GM12878 (cell line): ENCODE data around the gene TMEM150B. TPM values are rescaled to one million over a fixed set of nuclear protein-coding genes. Genes with fewer than 3 reads are reported as not detected.

Experiments
- ATAC-seq: fragments of 200-7000 bp; cut with Tn5 transposase; 3 replicates; pipeline ENCODE4 v1.9.1; 2020; ENCODE audit warnings: mild to moderate bottlenecking, moderate library complexity
- BruUV-seq: library from RNA; stranded (reverse); fragments of 400-500 nt; replicated peaks from 2 replicates; lab custom pipeline; 2021; lab: Mats Ljungman, UMichigan
- CTCF ChIA-PET: fragments of 300-600 bp; sonication (Branson Sonifier 250); formaldehyde crosslinking; extraction: SDS; loops from one replicate; lab custom pipeline; 2021; ENCODE audit warnings: inconsistent platforms; lab: Yijun Ruan, JAX
- POLR2A ChIA-PET: fragments of 350-600 bp; formaldehyde crosslinking; extraction: SDS; loops from one replicate; lab custom pipeline; 2021; ENCODE audit warnings: inconsistent platforms; lab: Charles Lee
- RAD21 ChIA-PET: fragments of 300-600 bp; sonication (Branson Sonifier 250); formaldehyde crosslinking; loops from one replicate; lab custom pipeline; 2023; ENCODE audit warnings: antibody characterized with exemption; ENCODE audit not compliant: unreplicated experiment; lab: Charles Lee
- SMC1A ChIA-PET: fragments of 300-600 bp; sonication (Branson Sonifier 250); formaldehyde crosslinking; loops from one replicate; lab custom pipeline; 2023; ENCODE audit not compliant: unreplicated experiment, uncharacterized antibody; lab: Charles Lee
- DNase-seq: peaks from one replicate; pipeline ENCODE4 v3.0.0-alpha.2; 2011; ENCODE audit warnings: low read depth, low spot score
- FAIRE-seq: peaks from 3 replicates; lab custom pipeline; 2011; peaks lifted over from hg19 to GRCh38; lab: Jason Lieb, UNC
- H2AFZ ChIP-seq: 2 replicates; pipeline ENCODE4 v1.6.0; 2011; ENCODE audit warnings: low read depth, low read length, control low read depth; ENCODE audit not compliant: control insufficient read depth
- H3K27ac ChIP-seq: 2 replicates; pipeline ENCODE4 v1.5.1; 2011; ENCODE audit warnings: control low read depth; ENCODE audit not compliant: control insufficient read depth, insufficient read depth
- H3K27me3 ChIP-seq, 2 experiments: replicated peaks in 1 of 2; 2 replicates each; pipeline versions ENCODE4 v1.6.0 to v1.6.1; 2011; ENCODE audit warnings: low read length in 1 of 2; ENCODE audit not compliant: control insufficient read depth in 2 of 2, insufficient read depth in 2 of 2
- H3K36me3 ChIP-seq, 2 experiments: 2 replicates each; pipeline ENCODE4 v1.5.1; 2011; ENCODE audit warnings: low read length in 1 of 2; ENCODE audit not compliant: control insufficient read depth in 2 of 2, insufficient read depth in 2 of 2
- H3K4me1 ChIP-seq: 2 replicates; pipeline ENCODE4 v1.6.1; 2011; ENCODE audit warnings: mild to moderate bottlenecking, low read length, moderate library complexity, mixed read lengths; ENCODE audit not compliant: control insufficient read depth, insufficient read depth
- H3K4me2 ChIP-seq: 2 replicates; pipeline ENCODE4 v1.6.0; 2011; ENCODE audit warnings: control low read depth; ENCODE audit not compliant: control insufficient read depth, insufficient read depth
- H3K4me3 ChIP-seq: fragments of 200-600 bp; sonication (generic); 2 replicates; pipeline ENCODE4 v1.5.1; 2016
- H3K79me2 ChIP-seq: 2 replicates; pipeline ENCODE4 v1.6.0; 2011; ENCODE audit warnings: low read length; ENCODE audit not compliant: control insufficient read depth, insufficient read depth
- H3K9ac ChIP-seq: 2 replicates; pipeline ENCODE4 v1.8.0; 2011; ENCODE audit warnings: low read length, control low read depth, mixed read lengths; ENCODE audit not compliant: control insufficient read depth, insufficient read depth
- H3K9me3 ChIP-seq: replicated peaks from 3 replicates; pipeline ENCODE4 v1.5.1; 2011; ENCODE audit warnings: mild to moderate bottlenecking, low read length; ENCODE audit not compliant: control insufficient read depth, insufficient read depth
- H4K20me1 ChIP-seq: 2 replicates; pipeline ENCODE4 v1.6.0; 2011; ENCODE audit not compliant: control insufficient read depth, insufficient read depth
- CBX3 ChIP-seq: fragments of 200-600 bp; sonication (generic); IDR thresholded peaks from 2 replicates; pipeline ENCODE4 v1.6.1; 2016; ENCODE audit warnings: low read depth, borderline replicate concordance
- CHD2 ChIP-seq: IDR thresholded peaks from 2 replicates; pipeline ENCODE4 v1.6.1; 2011; ENCODE audit warnings: low read depth, low read length, improper control_type of control experiment, borderline replicate concordance
- CTCF ChIP-seq, 3 experiments: IDR thresholded peaks in 2 of 3; conservative IDR thresholded peaks in 1 of 3; 2 replicates each; pipeline ENCODE4 v1.5.1; 2011; ENCODE audit warnings: low read depth in 3 of 3, low read length in 3 of 3, mild to moderate bottlenecking in 3 of 3, control low read depth in 2 of 3, moderate library complexity in 2 of 3, inconsistent platforms in 1 of 3, mixed read lengths in 1 of 3; ENCODE audit not compliant: control insufficient read depth in 2 of 3, insufficient read depth in 1 of 3; ENCODE audit errors: extremely low read depth in 1 of 3
- TBL1XR1 ChIP-seq: IDR thresholded peaks from 2 replicates; pipeline ENCODE4 v1.6.1; 2012; ENCODE audit warnings: low read depth, low read length, improper control_type of control experiment
- WGBS: methylation state at CpG from one replicate; pipeline ENCODE4 v1.1.6; 2016; ENCODE audit warnings: low lambda C conversion rate; ENCODE audit not compliant: insufficient replicate concordance, insufficient coverage; ENCODE audit errors: missing lambda C conversion rate; 5-methylcytosine and 5-hydroxymethylcytosine counted together
- in situ Hi-C: fragments of 300-500 bp; cut with MboI; formaldehyde crosslinking; loops from 9 replicates; pipeline ENCODE4 v1.14.3; 2018; ENCODE audit warnings: mixed read lengths
- intact Hi-C: fragments of 100-400 bp; cut with micrococcal nuclease; formaldehyde crosslinking; loops from one replicate; pipeline ENCODE4 v1.14.2; 2022; ENCODE audit not compliant: unreplicated experiment
- polyA plus RNA-seq, 11 experiments: library from polyadenylated mRNA; depleted of rRNA in 4 of 11; unstranded in 6 of 11; stranded (reverse) in 5 of 11; fragments of >200 nt; fragmentation: Nextera tagmentation in 4 of 11; fragmentation: Illumina TruSeq in 1 of 11; extraction: Ambion mirVana in 4 of 11; extraction: Trizol in 1 of 11; gene quantifications; 1 replicate in 1 of 11; 2 replicates in 10 of 11; pipeline versions ENCODE4 v1.2.1 to v1.2.3, GENCODE V29; 2011 to 2016; ENCODE audit warnings: inconsistent platforms in 2 of 11, missing spikeins in 2 of 11, low read depth in 1 of 11
- total RNA-seq, 4 experiments: library from RNA; depleted of rRNA in 3 of 4; stranded (reverse); fragments of >200 nt in 3 of 4; fragmentation: Illumina TruSeq in 1 of 4; extraction: Trizol in 1 of 4; gene quantifications; 2 replicates each; pipeline versions ENCODE4 v1.2.1 to v1.2.3, GENCODE V29; 2013 to 2021

TMEM150B gene
- total and polyA plus RNA-seq, 10 of the 15 experiments (the other 5 are each of a cell fraction or from before 2014, with no cell fraction given) = 0.09 to 0.23 (median 0.18) TPM; not detected in 6

GRCh38 chr19:55264531-55264930, 60.6 kb downstream of the TMEM150B start:
- in situ Hi-C loops = no loop called here
- 76% methylated on average over 5 of the region's 5 CpGs for WGBS
- Histone ChIP-seq H2AFZ (no peak overlapping the region), H3K27me3 (no peaks in the 10 kb centered on the region), H3K4me3 (no peak overlapping the region), H3K9ac (no peak overlapping the region), H3K36me3 (no peaks in the 10 kb centered on the region; a peak in 1 of 4 replicates), H3K9me3 (no peaks in the 10 kb centered on the region; the same call in 2 of the 3 replicates), H4K20me1 (no peaks in the 10 kb centered on the region), H3K27ac (no peak overlapping the region), H3K79me2 (no peaks in the 10 kb centered on the region), H3K4me1 (no peaks in the 10 kb centered on the region), H3K4me2 (no peak overlapping the region)
- RAD21 ChIA-PET = no interaction called here
- BruUV-seq = no TSS peak
- no peak for FAIRE-seq
- ATAC-seq = no peak
- SMC1A ChIA-PET = interaction anchor here (1.2 kb wide), 1 partner anchor 16 kb away, joined by 3 read pairs; no protein-coding TSS in a partner anchor
- CTCF ChIA-PET = no interaction called here
- DNase-seq = no peak
- POLR2A ChIA-PET = interaction anchor here (0.7 kb wide), 1 partner anchor 13 kb away, joined by 3 read pairs; no protein-coding TSS in a partner anchor
- no peak for TF ChIP-seq TBL1XR1
- no peak for TF ChIP-seq CTCF (IDR thresholded peaks at IDR 0.05 in 2 of 3, conservative IDR thresholded peaks at IDR 0.05 in 1 of 3; ENCODE audit: control insufficient read depth in 2 of 3, extremely low read depth in 1 of 3, insufficient read depth in 1 of 3, low read depth in 3 of 3, low read length in 3 of 3)
- no peak for TF ChIP-seq CHD2
- TF ChIP-seq CBX3 = no peak
- intact Hi-C loops = no loop called here

Other genes starting within 250 kb of the TMEM150B start
Only the 7 nearest of the 27 such genes appear.
- gene HSPBP1, start 45.2 kb downstream of the TMEM150B start, total RNA-seq (2014; rRNA removed) = 21.4 and 31.5 TPM in 2 replicates
- 11.9 and 12.3 TPM in 2 replicates for gene HSPBP1, start 45.2 kb downstream of the TMEM150B start, total RNA-seq (2014; rRNA removed; fragmentation: Illumina TruSeq; extraction: Trizol)
- 35.5 and 35.9 TPM in 2 replicates for gene HSPBP1, start 45.2 kb downstream of the TMEM150B start, total RNA-seq (2021)
- 6.3 and 18.3 TPM in 2 replicates for gene HSPBP1, start 45.2 kb downstream of the TMEM150B start, polyA plus RNA-seq (2011; rRNA removed)
- gene HSPBP1, start 45.2 kb downstream of the TMEM150B start, polyA plus RNA-seq (2014; fragmentation: Illumina TruSeq; extraction: Trizol) = 1.2 and 7.2 TPM in 2 replicates
- 1 to 10 TPM in 1 of 2 experiments, under 1 TPM in 1; 0.18 to 1.3 TPM for gene HSPBP1, start 45.2 kb downstream of the TMEM150B start, polyA plus RNA-seq (2014; fragmentation: Nextera tagmentation; extraction: Ambion mirVana)
- 27.7 and 39.0 TPM in 2 replicates for gene HSPBP1, start 45.2 kb downstream of the TMEM150B start, polyA plus RNA-seq (2014; rRNA removed)
- gene HSPBP1, start 45.2 kb downstream of the TMEM150B start, polyA plus RNA-seq (2016; fragmentation: Nextera tagmentation; extraction: Ambion mirVana) = 10 to 100 TPM; 77.0 to 83.3 TPM
- gene BRSK1, start 41.3 kb downstream of the TMEM150B start, total RNA-seq (2014; rRNA removed) = 0.23 TPM in 1 of 2 replicates, not detected in the other
- not detected in 2 replicates for gene BRSK1, start 41.3 kb downstream of the TMEM150B start, total RNA-seq (2014; rRNA removed; fragmentation: Illumina TruSeq; extraction: Trizol)
- gene BRSK1, start 41.3 kb downstream of the TMEM150B start, total RNA-seq (2021) = 0.33 and 0.53 TPM in 2 replicates
- gene BRSK1, start 41.3 kb downstream of the TMEM150B start, polyA plus RNA-seq (2011; rRNA removed) = 0.43 and 0.76 TPM in 2 replicates
- gene BRSK1, start 41.3 kb downstream of the TMEM150B start, polyA plus RNA-seq (2014; fragmentation: Illumina TruSeq; extraction: Trizol) = 0.03 TPM in 1 of 2 replicates, not detected in the other
- not detected for gene BRSK1, start 41.3 kb downstream of the TMEM150B start, polyA plus RNA-seq (2014; fragmentation: Nextera tagmentation; extraction: Ambion mirVana)
- 0.26 TPM in 1 of 2 replicates, not detected in the other for gene BRSK1, start 41.3 kb downstream of the TMEM150B start, polyA plus RNA-seq (2014; rRNA removed)
- gene BRSK1, start 41.3 kb downstream of the TMEM150B start, polyA plus RNA-seq (2016; fragmentation: Nextera tagmentation; extraction: Ambion mirVana) = under 1 TPM in 1 of 2 experiments, not detected in 1; 0.25 TPM
- 6.8 and 7.7 TPM in 2 replicates for gene KMT5C, start 14.5 kb upstream of the TMEM150B start, total RNA-seq (2014; rRNA removed)
- gene KMT5C, start 14.5 kb upstream of the TMEM150B start, total RNA-seq (2014; rRNA removed; fragmentation: Illumina TruSeq; extraction: Trizol) = 2.4 and 3.7 TPM in 2 replicates
- gene KMT5C, start 14.5 kb upstream of the TMEM150B start, total RNA-seq (2021) = 13.2 and 15.8 TPM in 2 replicates
- gene KMT5C, start 14.5 kb upstream of the TMEM150B start, polyA plus RNA-seq (2011; rRNA removed) = 5.7 and 9.3 TPM in 2 replicates
- 1.3 and 2.3 TPM in 2 replicates for gene KMT5C, start 14.5 kb upstream of the TMEM150B start, polyA plus RNA-seq (2014; fragmentation: Illumina TruSeq; extraction: Trizol)
- gene KMT5C, start 14.5 kb upstream of the TMEM150B start, polyA plus RNA-seq (2014; fragmentation: Nextera tagmentation; extraction: Ambion mirVana) = under 1 TPM in 1 of 2 experiments, not detected in 1; 0.20 TPM
- 10.5 and 11.9 TPM in 2 replicates for gene KMT5C, start 14.5 kb upstream of the TMEM150B start, polyA plus RNA-seq (2014; rRNA removed)
- gene KMT5C, start 14.5 kb upstream of the TMEM150B start, polyA plus RNA-seq (2016; fragmentation: Nextera tagmentation; extraction: Ambion mirVana) = 1 to 10 TPM; 4.1 to 4.3 TPM
- gene COX6B2, start 29.4 kb upstream of the TMEM150B start, total RNA-seq (2014; rRNA removed) = not detected in 2 replicates
- not detected in 2 replicates for gene COX6B2, start 29.4 kb upstream of the TMEM150B start, total RNA-seq (2014; rRNA removed; fragmentation: Illumina TruSeq; extraction: Trizol)
- gene COX6B2, start 29.4 kb upstream of the TMEM150B start, total RNA-seq (2021) = not detected in 2 replicates
- 0.09 TPM in 1 of 2 replicates, not detected in the other for gene COX6B2, start 29.4 kb upstream of the TMEM150B start, polyA plus RNA-seq (2011; rRNA removed)
- not detected in 2 replicates for gene COX6B2, start 29.4 kb upstream of the TMEM150B start, polyA plus RNA-seq (2014; fragmentation: Illumina TruSeq; extraction: Trizol)
- gene COX6B2, start 29.4 kb upstream of the TMEM150B start, polyA plus RNA-seq (2014; fragmentation: Nextera tagmentation; extraction: Ambion mirVana) = under 1 TPM; 0.05 to 0.07 TPM
- 0.06 and 0.14 TPM in 2 replicates for gene COX6B2, start 29.4 kb upstream of the TMEM150B start, polyA plus RNA-seq (2014; rRNA removed)
- gene COX6B2, start 29.4 kb upstream of the TMEM150B start, polyA plus RNA-seq (2016; fragmentation: Nextera tagmentation; extraction: Ambion mirVana) = under 1 TPM in 1 of 2 experiments, not detected in 1; 0.08 TPM
- not detected in 2 replicates for gene GARIN5B, start 37.9 kb upstream of the TMEM150B start, total RNA-seq (2014; rRNA removed)
- not detected in 2 replicates for gene GARIN5B, start 37.9 kb upstream of the TMEM150B start, total RNA-seq (2014; rRNA removed; fragmentation: Illumina TruSeq; extraction: Trizol)
- gene GARIN5B, start 37.9 kb upstream of the TMEM150B start, total RNA-seq (2021) = not detected in 2 replicates
- gene GARIN5B, start 37.9 kb upstream of the TMEM150B start, polyA plus RNA-seq (2011; rRNA removed) = not detected in 2 replicates
- gene GARIN5B, start 37.9 kb upstream of the TMEM150B start, polyA plus RNA-seq (2014; fragmentation: Illumina TruSeq; extraction: Trizol) = not detected in 2 replicates
- not detected for gene GARIN5B, start 37.9 kb upstream of the TMEM150B start, polyA plus RNA-seq (2014; fragmentation: Nextera tagmentation; extraction: Ambion mirVana)
- 0.18 TPM in 1 of 2 replicates, not detected in the other for gene GARIN5B, start 37.9 kb upstream of the TMEM150B start, polyA plus RNA-seq (2014; rRNA removed)
- not detected for gene GARIN5B, start 37.9 kb upstream of the TMEM150B start, polyA plus RNA-seq (2016; fragmentation: Nextera tagmentation; extraction: Ambion mirVana)
- not detected in 2 replicates for gene IL11, start 45.1 kb upstream of the TMEM150B start, total RNA-seq (2014; rRNA removed)
- not detected in 2 replicates for gene IL11, start 45.1 kb upstream of the TMEM150B start, total RNA-seq (2014; rRNA removed; fragmentation: Illumina TruSeq; extraction: Trizol)
- 0.15 TPM in 1 of 2 replicates, not detected in the other for gene IL11, start 45.1 kb upstream of the TMEM150B start, total RNA-seq (2021)
- gene IL11, start 45.1 kb upstream of the TMEM150B start, polyA plus RNA-seq (2011; rRNA removed) = not detected in 2 replicates
- not detected in 2 replicates for gene IL11, start 45.1 kb upstream of the TMEM150B start, polyA plus RNA-seq (2014; fragmentation: Illumina TruSeq; extraction: Trizol)
- not detected for gene IL11, start 45.1 kb upstream of the TMEM150B start, polyA plus RNA-seq (2014; fragmentation: Nextera tagmentation; extraction: Ambion mirVana)
- not detected in 2 replicates for gene IL11, start 45.1 kb upstream of the TMEM150B start, polyA plus RNA-seq (2014; rRNA removed)
- not detected for gene IL11, start 45.1 kb upstream of the TMEM150B start, polyA plus RNA-seq (2016; fragmentation: Nextera tagmentation; extraction: Ambion mirVana)
- gene TMEM190, start 51.5 kb upstream of the TMEM150B start, total RNA-seq (2014; rRNA removed) = not detected in 2 replicates
- gene TMEM190, start 51.5 kb upstream of the TMEM150B start, total RNA-seq (2014; rRNA removed; fragmentation: Illumina TruSeq; extraction: Trizol) = not detected in 2 replicates
- gene TMEM190, start 51.5 kb upstream of the TMEM150B start, total RNA-seq (2021) = not detected in 2 replicates
- not detected in 2 replicates for gene TMEM190, start 51.5 kb upstream of the TMEM150B start, polyA plus RNA-seq (2011; rRNA removed)
- gene TMEM190, start 51.5 kb upstream of the TMEM150B start, polyA plus RNA-seq (2014; fragmentation: Illumina TruSeq; extraction: Trizol) = not detected in 2 replicates
- not detected for gene TMEM190, start 51.5 kb upstream of the TMEM150B start, polyA plus RNA-seq (2014; fragmentation: Nextera tagmentation; extraction: Ambion mirVana)
- not detected in 2 replicates for gene TMEM190, start 51.5 kb upstream of the TMEM150B start, polyA plus RNA-seq (2014; rRNA removed)
- not detected for gene TMEM190, start 51.5 kb upstream of the TMEM150B start, polyA plus RNA-seq (2016; fragmentation: Nextera tagmentation; extraction: Ambion mirVana)